SH-SY5Y (cell line): Measurements from ENCODE around the gene DEDD2.

ENCODE experiments used
- GATA2 ChIP-seq: IDR thresholded peaks from 2 replicates; pipeline ENCODE4 v1.6.1; 2011; ENCODE audit warnings: mild to moderate bottlenecking, low read depth, low read length
- GATA3 ChIP-seq: IDR thresholded peaks from 2 replicates; pipeline ENCODE4 v1.6.1; 2011; ENCODE audit warnings: low read depth, mild to moderate bottlenecking, low read length, moderate library complexity

- no peak for TF ChIP-seq GATA2
- TF ChIP-seq GATA3: no peak
These were observed 32.2 kb downstream of the DEDD2 start for GRCh38 chr19:42185277-42185676.
